SK-N-SH (cell line): ENCODE data around the gene ZBTB17. TPM values are rescaled to one million over a fixed set of nuclear protein-coding genes. Genes with fewer than 3 reads are reported as not detected.
A peak's percentile ranks its signal among the peaks of the same experiment; 100 is the strongest.

ENCODE experiments used
- CTCF ChIA-PET: fragments of 300-600, 350-600 bp; formaldehyde crosslinking; extraction: SDS; loops from one replicate; lab custom pipeline; 2021; lab: Yijun Ruan, JAX
- POLR2A ChIA-PET: fragments of 350-600 bp; sonication (Branson Sonifier 250); formaldehyde crosslinking; extraction: SDS; loops from one replicate; lab custom pipeline; 2020; ENCODE audit warnings: antibody characterized with exemption, inconsistent platforms; lab: Yijun Ruan, JAX
- DNase-seq: peaks from one replicate; pipeline ENCODE4 v3.0.0; 2012
- H2AFZ ChIP-seq: fragments of 200-600 bp; sonication (generic); 2 replicates; pipeline ENCODE4 v1.8.1; 2016; ENCODE audit warnings: antibody characterized with exemption, mild to moderate bottlenecking, low read depth
- H3F3A ChIP-seq: fragments of 200-600 bp; sonication (generic); replicated peaks from 2 replicates; pipeline ENCODE3; 2016; ENCODE audit warnings: antibody characterized with exemption, mild to moderate bottlenecking; ENCODE audit not compliant: insufficient read depth
- H3K27ac ChIP-seq, 2 experiments: fragments of 200-500 bp in 1 of 2; fragments of 200-600 bp in 1 of 2; sonication (Bioruptor generic) in 1 of 2; sonication (generic), shearing (Covaris generic) in 1 of 2; 2 replicates each; pipeline versions ENCODE4 v1.5.1 to v1.6.1; 2014 to 2016; ENCODE audit warnings: low read depth in 2 of 2, inconsistent platforms in 1 of 2, low read length in 1 of 2, mild to moderate bottlenecking in 1 of 2, mixed read lengths in 1 of 2
- H3K27me3 ChIP-seq: fragments of 200-600 bp; sonication (generic), shearing (Covaris generic); 2 replicates; pipeline ENCODE4 v1.6.1; 2016; ENCODE audit warnings: mixed run types; ENCODE audit not compliant: insufficient read depth
- H3K36me3 ChIP-seq, 2 experiments: fragments of 200-500 bp in 1 of 2; fragments of 200-600 bp in 1 of 2; sonication (Bioruptor generic) in 1 of 2; sonication (generic) in 1 of 2; replicated peaks in 1 of 2; 2 replicates each; pipeline versions ENCODE3 to v1.5.1; 2014 to 2016; ENCODE audit warnings: low read length in 1 of 2, mild to moderate bottlenecking in 1 of 2; ENCODE audit not compliant: insufficient read depth in 2 of 2, control insufficient read depth in 1 of 2
- H3K4me1 ChIP-seq, 2 experiments: fragments of 200-500 bp in 1 of 2; fragments of 200-600 bp in 1 of 2; sonication (Bioruptor generic) in 1 of 2; sonication (generic), shearing (Covaris generic) in 1 of 2; 2 replicates each; pipeline versions ENCODE4 v1.5.1 to v1.6.1; 2014 to 2016; ENCODE audit warnings: low read depth in 1 of 2, low read length in 1 of 2, mixed run types in 1 of 2; ENCODE audit not compliant: insufficient read depth in 2 of 2, control insufficient read depth in 1 of 2
- H3K4me2 ChIP-seq: fragments of 200-600 bp; sonication (generic), shearing (Covaris generic); 2 replicates; pipeline ENCODE4 v1.6.1; 2017; ENCODE audit warnings: mixed run types
- H3K4me3 ChIP-seq, 2 experiments: fragments of 200-500 bp in 1 of 2; fragments of 200-600 bp in 1 of 2; sonication (Bioruptor generic) in 1 of 2; sonication (generic), shearing (Covaris generic) in 1 of 2; 2 replicates each; pipeline versions ENCODE4 v1.5.1 to v1.8.1; 2014 to 2016; ENCODE audit warnings: low read depth in 2 of 2, inconsistent platforms in 1 of 2, low read length in 1 of 2, mild to moderate bottlenecking in 1 of 2, mixed read lengths in 1 of 2, moderate library complexity in 1 of 2
- H3K79me2 ChIP-seq: fragments of 200-600 bp; sonication (generic); 2 replicates; pipeline ENCODE4 v1.8.1; 2017; ENCODE audit warnings: mild to moderate bottlenecking; ENCODE audit not compliant: insufficient read depth
- H3K9ac ChIP-seq: fragments of 200-600 bp; sonication (generic); 2 replicates; pipeline ENCODE4 v1.6.1; 2017; ENCODE audit warnings: mixed run types
- H3K9me2 ChIP-seq: fragments of 200-600 bp; sonication (generic); 2 replicates; pipeline ENCODE4 v1.6.1; 2017; ENCODE audit warnings: mixed run types
- H3K9me3 ChIP-seq: fragments of 200-600 bp; sonication (generic); 2 replicates; pipeline ENCODE4 v1.6.1; 2017; ENCODE audit warnings: mixed run types, mild to moderate bottlenecking, moderate library complexity
- H4K20me1 ChIP-seq: fragments of 200-600 bp; sonication (generic); 2 replicates; pipeline ENCODE4 v1.6.1; 2017; ENCODE audit warnings: mild to moderate bottlenecking, mixed run types; ENCODE audit not compliant: insufficient read depth
- CHD2 ChIP-seq: fragments of 150-350 bp; IDR thresholded peaks from 2 replicates; pipeline ENCODE4 v1.6.1; 2018; ENCODE audit warnings: low read length; ENCODE audit not compliant: partially characterized antibody
- EP300 ChIP-seq, 2 experiments: IDR thresholded peaks; 2 replicates each; pipeline versions ENCODE4 v1.4.0 to v1.6.1; 2012; ENCODE audit warnings: borderline replicate concordance in 1 of 2, low read depth in 1 of 2, low read length in 1 of 2
- FOSL2 ChIP-seq: IDR thresholded peaks from 2 replicates; pipeline ENCODE4 v1.4.0; 2012; ENCODE audit warnings: low read depth, mild to moderate bottlenecking, moderate library complexity, borderline replicate concordance
- FOXJ3 ChIP-seq: sonication (generic); formaldehyde crosslinking; IDR thresholded peaks from 2 replicates; pipeline ENCODE4 v1.5.1; 2020; ENCODE audit warnings: mild to moderate bottlenecking, missing genetic modification reagents
- FOXM1 ChIP-seq: IDR thresholded peaks from 2 replicates; pipeline ENCODE4 v1.4.0; 2012; ENCODE audit warnings: low read depth, mild to moderate bottlenecking
- GATA2 ChIP-seq: sonication (generic); formaldehyde crosslinking; IDR thresholded peaks from 2 replicates; pipeline ENCODE4 v1.5.0; 2020; ENCODE audit warnings: mild to moderate bottlenecking, missing genetic modification reagents
- MEF2A ChIP-seq: IDR thresholded peaks from 2 replicates; pipeline ENCODE4 v1.4.0; 2012; ENCODE audit warnings: low read depth, borderline replicate concordance
- NFIC ChIP-seq: IDR thresholded peaks from 2 replicates; pipeline ENCODE4 v1.4.0; 2012; ENCODE audit warnings: borderline replicate concordance
- NRF1 ChIP-seq: IDR thresholded peaks from 2 replicates; pipeline ENCODE4 v1.6.1; 2012; ENCODE audit warnings: low read depth, mild to moderate bottlenecking, low read length
- RAD21 ChIP-seq: IDR thresholded peaks from 2 replicates; pipeline ENCODE4 v1.6.1; 2012; ENCODE audit warnings: mild to moderate bottlenecking, low read length
- RCOR1 ChIP-seq: fragments of 150-350 bp; IDR thresholded peaks from 2 replicates; pipeline ENCODE4 v1.6.1; 2017; ENCODE audit warnings: antibody characterized with exemption, low read length
- RFX5 ChIP-seq: IDR thresholded peaks from 2 replicates; pipeline ENCODE4 v1.6.1; 2012; ENCODE audit warnings: mild to moderate bottlenecking, improper control_type of control experiment, low read length
- SMC3 ChIP-seq: IDR thresholded peaks from 2 replicates; pipeline ENCODE4 v1.6.1; 2012; ENCODE audit warnings: low read depth, low read length, improper control_type of control experiment
- TCF12 ChIP-seq: IDR thresholded peaks from 2 replicates; pipeline ENCODE4 v1.4.0; 2012
- YY1 ChIP-seq: IDR thresholded peaks from 2 replicates; pipeline ENCODE4 v1.4.0; 2012; ENCODE audit warnings: low read depth, mild to moderate bottlenecking
- WGBS: methylation state at CpG from one replicate; pipeline ENCODE4 v1.1.6; 2017; ENCODE audit warnings: low lambda C conversion rate; 5-methylcytosine and 5-hydroxymethylcytosine counted together
- polyA plus RNA-seq, 3 experiments: library from polyadenylated mRNA; depleted of rRNA; stranded (reverse); fragments of >200 nt; gene quantifications; 2 replicates each; pipeline ENCODE4 v1.2.3, GENCODE V29; 2012
- TF ChIP-seq, protein P1 (sequence below): IDR thresholded peaks from 2 replicates; pipeline ENCODE4 v1.4.0; 2012; ENCODE audit warnings: low read depth, borderline replicate concordance
- TF ChIP-seq, protein P2 (sequence below): IDR thresholded peaks from 2 replicates; pipeline ENCODE4 v1.4.0; 2012; ENCODE audit warnings: low read depth, borderline replicate concordance
- TF ChIP-seq, protein P3 (sequence below): IDR thresholded peaks from 2 replicates; pipeline ENCODE4 v1.4.0; 2012; ENCODE audit warnings: low read depth
- TF ChIP-seq, protein P4 (sequence below): fragments of 150-350 bp; IDR thresholded peaks from 2 replicates; pipeline ENCODE4 v1.6.1; 2017; ENCODE audit warnings: antibody characterized with exemption, low read length, low read depth, borderline replicate concordance
- TF ChIP-seq, protein P5 (sequence below): fragments of 200-600 bp; sonication (generic); IDR thresholded peaks from 2 replicates; pipeline ENCODE4 v1.6.1; 2017; ENCODE audit warnings: antibody characterized with exemption, mild to moderate bottlenecking, moderate library complexity

Gene ZBTB17
- polyA plus RNA-seq, 1 of the 3 experiments (the other 2 are of a cell fraction): 56.4 TPM

DNA sequence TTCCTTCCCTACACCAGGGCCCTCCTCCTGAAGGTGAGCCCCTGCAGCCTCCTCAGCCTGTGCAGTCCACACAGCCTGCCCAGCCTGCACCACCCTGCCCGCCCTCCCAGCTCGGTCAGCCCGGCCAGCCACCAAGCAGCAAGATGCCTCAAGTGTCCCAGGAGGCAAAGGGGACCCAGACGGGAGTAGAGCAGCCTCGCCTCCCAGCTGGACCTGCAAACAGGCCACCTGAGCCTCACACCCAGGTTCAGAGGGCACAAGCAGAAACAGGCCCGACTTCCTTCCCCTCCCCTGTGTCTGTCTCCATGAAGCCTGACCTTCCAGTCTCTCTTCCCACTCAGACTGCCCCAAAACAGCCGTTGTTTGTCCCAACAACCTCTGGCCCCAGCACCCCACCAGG lies 38.8 kb downstream of the ZBTB17 start:
- Histone ChIP-seq H2AFZ (no peak overlapping the region), H3K4me1 (peaks cover 0 to 50% of the 10 kb centered on the region in 2 experiments; a peak in 3 of 4 replicates), H4K20me1 (no peaks in the 10 kb centered on the region), H3K27me3 (no peaks in the 10 kb centered on the region), H3K79me2 (no peaks in the 10 kb centered on the region; the same call in 1 of the 2 replicates), H3K9me3 (no peaks in the 10 kb centered on the region), H3K27ac (peak overlapping the region; percentile 45 to 94), H3K4me2 (no peak overlapping the region), H3K36me3 (peaks cover 30 to 76% of the 10 kb centered on the region in 2 experiments), H3K9ac (peak overlapping the region; percentile 19; the same call in 1 of the 2 replicates), H3F3A (peaks cover 30% of the 10 kb centered on the region), H3K4me3 (no peak overlapping the region), H3K9me2 (no peaks in the 10 kb centered on the region)
- no peak for DNase-seq
- 92% methylated on average over 7 of the region's 7 CpGs for WGBS
- ChIA-PET CTCF (interaction anchor here (0.9 to 2.5 kb wide), 4 partner anchors 14 to 145 kb away, joined by 3 to 9 read pairs (median 4); no protein-coding TSS in a partner anchor), POLR2A (no interaction called here)
- TF ChIP-seq FOSL2: no peak
- TF ChIP-seq, protein P1, sequence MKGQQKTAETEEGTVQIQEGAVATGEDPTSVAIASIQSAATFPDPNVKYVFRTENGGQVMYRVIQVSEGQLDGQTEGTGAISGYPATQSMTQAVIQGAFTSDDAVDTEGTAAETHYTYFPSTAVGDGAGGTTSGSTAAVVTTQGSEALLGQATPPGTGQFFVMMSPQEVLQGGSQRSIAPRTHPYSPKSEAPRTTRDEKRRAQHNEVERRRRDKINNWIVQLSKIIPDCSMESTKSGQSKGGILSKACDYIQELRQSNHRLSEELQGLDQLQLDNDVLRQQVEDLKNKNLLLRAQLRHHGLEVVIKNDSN: no peak
- TF ChIP-seq, protein P2, sequence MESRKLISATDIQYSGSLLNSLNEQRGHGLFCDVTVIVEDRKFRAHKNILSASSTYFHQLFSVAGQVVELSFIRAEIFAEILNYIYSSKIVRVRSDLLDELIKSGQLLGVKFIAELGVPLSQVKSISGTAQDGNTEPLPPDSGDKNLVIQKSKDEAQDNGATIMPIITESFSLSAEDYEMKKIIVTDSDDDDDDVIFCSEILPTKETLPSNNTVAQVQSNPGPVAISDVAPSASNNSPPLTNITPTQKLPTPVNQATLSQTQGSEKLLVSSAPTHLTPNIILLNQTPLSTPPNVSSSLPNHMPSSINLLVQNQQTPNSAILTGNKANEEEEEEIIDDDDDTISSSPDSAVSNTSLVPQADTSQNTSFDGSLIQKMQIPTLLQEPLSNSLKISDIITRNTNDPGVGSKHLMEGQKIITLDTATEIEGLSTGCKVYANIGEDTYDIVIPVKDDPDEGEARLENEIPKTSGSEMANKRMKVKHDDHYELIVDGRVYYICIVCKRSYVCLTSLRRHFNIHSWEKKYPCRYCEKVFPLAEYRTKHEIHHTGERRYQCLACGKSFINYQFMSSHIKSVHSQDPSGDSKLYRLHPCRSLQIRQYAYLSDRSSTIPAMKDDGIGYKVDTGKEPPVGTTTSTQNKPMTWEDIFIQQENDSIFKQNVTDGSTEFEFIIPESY: no peak
- no peak for TF ChIP-seq FOXM1
- no peak for TF ChIP-seq EP300 (IDR thresholded peaks at IDR 0.05; ENCODE audit: borderline replicate concordance in 1 of 2, low read depth in 1 of 2, low read length in 1 of 2)
- no peak for TF ChIP-seq MEF2A
- no peak for TF ChIP-seq GATA2 (CRISPR knock-in tag)
- TF ChIP-seq, protein P3, sequence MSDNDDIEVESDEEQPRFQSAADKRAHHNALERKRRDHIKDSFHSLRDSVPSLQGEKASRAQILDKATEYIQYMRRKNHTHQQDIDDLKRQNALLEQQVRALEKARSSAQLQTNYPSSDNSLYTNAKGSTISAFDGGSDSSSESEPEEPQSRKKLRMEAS: no peak
- TF ChIP-seq FOXJ3 (CRISPR knock-in tag): no peak

DNA sequence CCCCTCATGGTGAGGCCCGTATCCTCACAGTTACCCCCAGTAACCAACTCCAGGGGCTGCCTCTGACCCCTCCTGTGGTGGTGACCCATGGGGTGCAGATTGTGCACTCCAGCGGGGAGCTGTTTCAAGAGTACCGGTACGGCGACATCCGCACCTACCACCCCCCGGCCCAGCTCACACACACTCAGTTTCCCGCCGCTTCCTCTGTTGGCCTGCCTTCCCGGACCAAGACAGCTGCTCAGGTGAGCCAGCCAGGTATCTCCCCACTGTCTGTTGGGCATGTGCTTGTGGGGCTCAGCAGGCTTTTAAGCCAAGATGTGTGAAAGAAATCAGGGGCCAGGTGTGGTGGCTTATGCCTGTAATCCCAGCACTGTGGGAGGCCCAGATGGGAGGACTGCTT lies 39.9 kb downstream of the ZBTB17 start:
- peaks cover 0 to 41% of the 10 kb centered on the region in 2 experiments; a peak in 3 of 4 replicates for H3K4me1 ChIP-seq
- no peaks in the 10 kb centered on the region for H3K27me3 ChIP-seq
- TF ChIP-seq EP300 (IDR thresholded peaks at IDR 0.05; ENCODE audit: borderline replicate concordance in 1 of 2, low read depth in 1 of 2, low read length in 1 of 2) (no peak), SMC3 (no peak), TCF12 (no peak), RFX5 (no peak), YY1 (no peak), RAD21 (no peak), NFIC (no peak), MEF2A (no peak), CHD2 (no peak), NRF1 (no peak), FOXM1 (no peak), RCOR1 (no peak)
- TF ChIP-seq, protein P3: no peak
- TF ChIP-seq, protein P4, sequence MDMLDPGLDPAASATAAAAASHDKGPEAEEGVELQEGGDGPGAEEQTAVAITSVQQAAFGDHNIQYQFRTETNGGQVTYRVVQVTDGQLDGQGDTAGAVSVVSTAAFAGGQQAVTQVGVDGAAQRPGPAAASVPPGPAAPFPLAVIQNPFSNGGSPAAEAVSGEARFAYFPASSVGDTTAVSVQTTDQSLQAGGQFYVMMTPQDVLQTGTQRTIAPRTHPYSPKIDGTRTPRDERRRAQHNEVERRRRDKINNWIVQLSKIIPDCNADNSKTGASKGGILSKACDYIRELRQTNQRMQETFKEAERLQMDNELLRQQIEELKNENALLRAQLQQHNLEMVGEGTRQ: no peak
- TF ChIP-seq, protein P5, sequence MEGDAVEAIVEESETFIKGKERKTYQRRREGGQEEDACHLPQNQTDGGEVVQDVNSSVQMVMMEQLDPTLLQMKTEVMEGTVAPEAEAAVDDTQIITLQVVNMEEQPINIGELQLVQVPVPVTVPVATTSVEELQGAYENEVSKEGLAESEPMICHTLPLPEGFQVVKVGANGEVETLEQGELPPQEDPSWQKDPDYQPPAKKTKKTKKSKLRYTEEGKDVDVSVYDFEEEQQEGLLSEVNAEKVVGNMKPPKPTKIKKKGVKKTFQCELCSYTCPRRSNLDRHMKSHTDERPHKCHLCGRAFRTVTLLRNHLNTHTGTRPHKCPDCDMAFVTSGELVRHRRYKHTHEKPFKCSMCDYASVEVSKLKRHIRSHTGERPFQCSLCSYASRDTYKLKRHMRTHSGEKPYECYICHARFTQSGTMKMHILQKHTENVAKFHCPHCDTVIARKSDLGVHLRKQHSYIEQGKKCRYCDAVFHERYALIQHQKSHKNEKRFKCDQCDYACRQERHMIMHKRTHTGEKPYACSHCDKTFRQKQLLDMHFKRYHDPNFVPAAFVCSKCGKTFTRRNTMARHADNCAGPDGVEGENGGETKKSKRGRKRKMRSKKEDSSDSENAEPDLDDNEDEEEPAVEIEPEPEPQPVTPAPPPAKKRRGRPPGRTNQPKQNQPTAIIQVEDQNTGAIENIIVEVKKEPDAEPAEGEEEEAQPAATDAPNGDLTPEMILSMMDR: no peak
- CTCF ChIA-PET: interaction anchor here (1.1 kb wide), 1 partner anchor 82 kb away, joined by 3 read pairs; no protein-coding TSS in a partner anchor
- no peaks in the 10 kb centered on the region for H3K9me2 ChIP-seq
- H3K36me3 ChIP-seq: peaks cover 31 to 76% of the 10 kb centered on the region in 2 experiments
- POLR2A ChIA-PET: no interaction called here
- no peak for DNase-seq
- H3K79me2 ChIP-seq: no peaks in the 10 kb centered on the region; the same call in 1 of the 2 replicates
- H3K9me3 ChIP-seq: no peaks in the 10 kb centered on the region
- H3K4me3 ChIP-seq: no peak overlapping the region
- H2AFZ ChIP-seq: no peak overlapping the region
- 98% methylated on average over 8 of the region's 10 CpGs for WGBS
- peaks cover 30% of the 10 kb centered on the region for H3F3A ChIP-seq
- no peak overlapping the region for H3K4me2 ChIP-seq
- no peak overlapping the region for H3K9ac ChIP-seq
- no peaks in the 10 kb centered on the region for H4K20me1 ChIP-seq
- H3K27ac ChIP-seq: no peak overlapping the region
